ENCODE results near the gene CDX1.
"Not testable (repeated sequence)": the region's sequence is repeated elsewhere in the genome, so short reads cannot be mapped to it uniquely, and the experiment has no call there.

The CDX1 gene

DNA sequence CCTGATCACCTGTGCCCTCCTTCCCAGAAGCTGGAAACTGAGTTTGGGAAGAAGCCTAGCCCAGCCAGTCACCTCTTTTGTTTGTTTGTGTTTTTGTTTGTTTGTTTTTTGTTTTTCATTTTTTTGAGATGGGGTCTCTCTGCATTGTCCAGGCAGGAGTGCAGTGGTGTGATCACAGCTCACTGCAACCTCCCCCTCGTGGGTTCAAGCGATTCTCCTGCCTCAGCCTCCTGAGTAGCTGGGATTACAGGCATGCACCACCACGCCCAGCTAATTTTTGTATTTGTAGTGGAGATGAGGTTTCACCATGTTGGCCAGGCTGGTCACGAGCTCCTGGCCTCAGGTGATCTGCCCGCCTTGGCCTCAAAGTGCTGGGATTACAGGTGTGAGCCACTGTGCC lies 67.1 kb downstream of the CDX1 start:
- not testable (repeated sequence) for DNase-seq (ENCODE audit: low spot score)

All from germinal center (tissue), 1 donor.